GM18502 (cell line): ENCODE measurements around the gene NOS2.
"Not testable (repeated sequence)": the region's sequence is repeated elsewhere in the genome, so short reads cannot be mapped to it uniquely, and the experiment has no call there.

Experiments used
- ATAC-seq: cut with Tn5 transposase; IDR thresholded peaks from one replicate; pipeline ENCODE4 v1.9.1; 2021; ENCODE audit warnings: mild to moderate bottlenecking; ENCODE audit not compliant: unreplicated experiment, poor library complexity

Gene NOS2

DNA sequence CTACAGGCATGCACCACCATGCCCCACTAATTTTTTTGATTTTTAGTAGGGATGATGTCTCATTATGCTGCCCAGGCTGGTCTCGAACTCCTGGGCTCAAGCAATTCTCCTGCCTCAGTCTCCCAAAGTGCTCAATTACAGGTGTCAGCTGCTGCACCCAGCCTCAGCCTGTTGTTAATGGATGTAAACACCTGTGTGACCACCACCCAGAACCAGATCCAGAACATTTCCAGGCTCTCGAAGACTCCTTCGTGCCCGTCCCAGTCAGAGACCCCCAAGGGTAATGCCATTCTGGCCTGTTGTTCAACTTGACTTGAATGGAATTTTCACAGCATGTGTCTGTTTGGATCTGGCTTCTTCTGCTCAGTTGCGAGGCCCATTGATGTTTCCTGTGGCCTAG lies 59.8 kb downstream of the NOS2 start:
- not testable (repeated sequence) for ATAC-seq

- no peak for ATAC-seq
Observed at GRCh38 chr17:27733773-27734172, 66.6 kb downstream of the NOS2 start.

GRCh38 chr17:27732746-27733145 lies 67.6 kb downstream of the NOS2 start:
- not testable (repeated sequence) for ATAC-seq

DNA sequence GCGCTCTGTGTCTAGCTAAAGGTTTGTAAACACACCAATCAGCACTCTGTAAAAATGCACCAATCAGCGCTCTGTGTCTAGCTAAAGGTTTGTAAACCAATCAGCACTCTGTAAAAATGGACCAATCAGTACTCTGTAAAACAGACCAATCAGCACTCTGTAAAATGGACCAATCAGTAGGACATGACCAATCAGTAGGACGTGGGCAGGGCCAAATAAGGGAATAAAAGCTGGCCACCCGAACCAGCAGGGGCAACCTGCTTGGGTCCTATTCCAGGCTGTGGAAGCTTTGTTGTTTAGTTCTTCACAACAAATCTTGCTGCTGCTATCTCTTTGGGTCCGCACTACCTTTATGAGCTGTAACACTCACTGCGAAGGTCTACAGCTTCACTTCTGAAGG lies 74.3 kb downstream of the NOS2 start:
- ATAC-seq = not testable (repeated sequence)

- ATAC-seq = no peak
Observed at GRCh38 chr17:27721797-27722196, 78.5 kb downstream of the NOS2 start.
